Effector memory CD4-positive, alpha-beta T cell (primary cell): ENCODE results near the gene BBLN.

Source experiments
- DNase-seq, 3 donors: peaks; one replicate each; pipeline ENCODE4 v3.0.0-alpha.2; 2020
- H3K27ac ChIP-seq: 2 replicates; pipeline ENCODE4 v1.7.0; 2013; ENCODE audit warnings: mild to moderate bottlenecking, low read length, moderate library complexity; ENCODE audit not compliant: insufficient read depth, poor library complexity, severe bottlenecking
- H3K27me3 ChIP-seq: replicated peaks from 2 replicates; pipeline ENCODE4 v1.7.0; 2013; ENCODE audit warnings: mild to moderate bottlenecking, low read length; ENCODE audit not compliant: insufficient read depth, control insufficient read depth, poor library complexity, severe bottlenecking
- H3K36me3 ChIP-seq: 2 replicates; pipeline ENCODE4 v1.7.0; 2013; ENCODE audit warnings: mild to moderate bottlenecking, low read length, moderate library complexity; ENCODE audit not compliant: control insufficient read depth, insufficient read depth
- H3K4me1 ChIP-seq: 2 replicates; pipeline ENCODE4 v1.7.0; 2013; ENCODE audit warnings: low read length, mild to moderate bottlenecking; ENCODE audit not compliant: control insufficient read depth, insufficient read depth, poor library complexity, severe bottlenecking
- H3K4me3 ChIP-seq: 2 replicates; pipeline ENCODE4 v1.7.0; 2013; ENCODE audit warnings: low read length, low read depth, mild to moderate bottlenecking; ENCODE audit not compliant: insufficient read depth, poor library complexity, severe bottlenecking
- H3K9me3 ChIP-seq: 2 replicates; pipeline ENCODE4 v1.7.0; 2013; ENCODE audit warnings: mild to moderate bottlenecking, low read length, moderate library complexity; ENCODE audit not compliant: control insufficient read depth

The BBLN gene

DNA sequence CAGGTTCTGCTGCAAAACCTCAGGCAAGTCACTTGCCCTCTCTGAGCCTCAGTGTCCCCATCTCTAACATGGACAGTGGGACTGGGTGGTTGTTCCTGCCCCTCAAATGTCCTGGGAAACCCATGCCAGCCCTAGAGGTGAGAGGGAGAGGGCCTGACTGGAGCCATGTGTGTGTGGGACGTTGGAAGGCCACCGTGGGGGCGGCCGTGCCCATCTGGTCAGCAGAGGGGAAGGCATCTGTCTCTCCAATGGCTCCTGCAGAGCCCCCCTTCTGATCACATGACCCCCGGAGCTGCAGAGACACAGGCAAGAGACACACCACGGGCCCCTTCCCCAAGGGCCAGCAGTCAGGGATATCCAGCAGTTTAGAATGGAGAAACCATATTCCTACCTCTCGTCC is 44.8 kb downstream of the BBLN start:
- peaks cover 12% of the 10 kb centered on the region for H3K4me1 ChIP-seq
- no peaks in the 10 kb centered on the region for H3K9me3 ChIP-seq
- peaks cover 11% of the 10 kb centered on the region for H3K27me3 ChIP-seq
- no peak overlapping the region for H3K4me3 ChIP-seq
- DNase-seq, result no peak
- no peak overlapping the region for H3K27ac ChIP-seq
- no peaks in the 10 kb centered on the region for H3K36me3 ChIP-seq

DNA sequence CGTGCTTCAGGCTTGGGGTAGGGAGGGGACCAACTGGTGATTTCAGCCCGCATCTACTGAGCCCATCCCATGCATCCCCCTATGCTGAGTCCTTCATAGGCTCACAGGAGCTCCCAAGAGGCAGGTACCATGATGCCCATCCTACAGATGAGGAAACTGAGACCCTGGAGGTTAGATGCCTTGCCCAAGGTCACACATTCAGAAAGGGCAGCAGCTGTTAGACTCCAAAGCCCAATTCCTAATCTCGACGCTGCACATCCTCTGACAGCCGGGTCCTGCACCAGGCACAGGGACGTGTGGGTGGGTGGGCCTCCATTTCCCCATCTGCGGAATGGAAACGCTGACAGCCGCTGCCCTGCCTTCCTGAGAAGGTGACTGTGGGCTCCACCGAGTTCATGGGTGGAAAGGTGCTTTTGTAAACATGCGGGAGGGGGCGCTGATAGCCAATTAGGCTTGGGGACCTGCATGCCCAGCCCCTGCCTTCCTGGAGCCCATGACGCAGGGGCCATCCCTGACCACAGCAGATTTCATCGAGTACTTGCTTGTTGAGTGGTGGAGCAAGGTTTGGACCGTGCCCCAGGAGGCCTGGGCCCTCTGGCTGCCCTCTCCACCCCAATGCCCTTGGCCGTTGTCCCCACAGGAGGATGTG is 45.4 kb downstream of the BBLN start:
- Histone ChIP-seq H3K27me3 (peaks cover 11% of the 10 kb centered on the region), H3K27ac (no peak overlapping the region), H3K36me3 (no peaks in the 10 kb centered on the region), H3K4me3 (no peak overlapping the region), H3K9me3 (no peaks in the 10 kb centered on the region), H3K4me1 (peaks cover 12% of the 10 kb centered on the region)
- DNase-seq, result no peak

DNA sequence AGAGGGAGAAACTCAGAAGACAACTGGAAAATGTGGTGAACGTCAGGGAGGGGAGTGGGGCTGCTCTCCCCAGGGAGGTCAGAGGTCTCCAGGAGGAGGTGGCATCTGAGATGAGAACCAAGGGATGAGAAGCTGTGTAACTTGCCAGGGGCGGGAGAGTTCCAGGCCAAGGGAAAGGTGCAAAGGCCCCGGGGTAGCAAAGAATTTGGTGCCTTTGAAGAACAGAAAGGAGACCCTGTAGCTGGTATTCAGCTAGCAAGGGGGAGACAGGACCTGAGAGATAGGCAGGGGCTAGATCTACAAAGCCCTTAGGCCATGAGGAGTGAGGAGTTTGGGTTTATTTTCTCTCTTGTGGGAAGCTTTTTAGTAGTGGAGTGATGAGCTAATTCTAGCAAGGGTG is 46.4 kb downstream of the BBLN start:
- H3K4me1 ChIP-seq, result peaks cover 12% of the 10 kb centered on the region
- H3K27ac ChIP-seq, result no peak overlapping the region
- H3K4me3 ChIP-seq, result no peak overlapping the region
- no peak for DNase-seq
- peaks cover 11% of the 10 kb centered on the region for H3K27me3 ChIP-seq
- H3K36me3 ChIP-seq, result no peaks in the 10 kb centered on the region
- H3K9me3 ChIP-seq, result no peaks in the 10 kb centered on the region

DNA sequence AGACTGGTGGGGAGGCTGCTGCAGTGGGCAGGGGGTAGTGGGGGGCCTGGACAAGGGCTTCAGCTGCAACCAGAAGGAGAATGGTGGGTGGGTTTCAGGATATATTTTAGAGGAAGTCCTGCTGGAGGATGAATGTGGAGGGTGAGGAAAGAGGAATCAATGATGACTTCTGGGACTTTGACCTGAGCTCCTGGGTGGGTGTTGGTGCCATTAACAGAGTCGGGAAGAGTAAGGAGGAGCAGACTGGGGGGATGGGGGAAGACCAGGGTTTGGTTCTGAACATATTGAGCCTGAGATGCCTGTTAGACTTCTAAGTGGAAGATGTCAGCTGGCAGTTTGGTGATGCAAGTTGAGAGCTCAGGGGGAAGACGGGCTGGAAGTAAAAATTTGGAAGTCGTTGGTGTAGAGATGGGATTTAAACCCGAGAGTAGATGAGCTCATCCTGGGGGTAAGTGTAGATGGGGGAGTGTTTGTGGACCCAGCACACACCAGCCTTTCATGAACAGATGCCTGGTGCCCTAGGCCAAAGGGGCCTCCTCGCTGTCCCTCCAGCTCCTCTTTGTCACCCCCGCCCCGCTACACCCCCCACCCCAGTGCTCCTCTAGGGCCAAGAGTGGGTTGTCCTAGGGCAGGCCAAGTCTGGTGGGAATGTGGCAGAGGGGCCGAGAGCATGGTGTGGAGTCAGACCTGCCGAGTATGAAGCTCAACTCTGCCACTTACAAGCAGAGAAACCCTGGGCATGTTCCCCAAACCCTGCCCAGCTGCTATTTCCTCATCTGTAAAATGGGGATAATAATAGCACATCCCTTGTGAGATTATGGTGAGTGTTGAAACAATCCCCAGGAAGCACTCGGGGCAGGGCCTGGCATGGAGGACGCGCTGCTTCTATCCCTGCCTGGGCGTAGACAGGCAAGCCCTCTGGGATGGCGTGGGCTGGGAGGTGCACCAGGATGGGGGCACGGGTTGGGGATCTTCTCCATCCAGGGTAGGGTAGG is 47.1 kb downstream of the BBLN start:
- Histone ChIP-seq H3K27me3 (peaks cover 11% of the 10 kb centered on the region), H3K9me3 (no peaks in the 10 kb centered on the region), H3K4me1 (peaks cover 12% of the 10 kb centered on the region), H3K36me3 (no peaks in the 10 kb centered on the region), H3K4me3 (no peak overlapping the region), H3K27ac (no peak overlapping the region)
- no peak for DNase-seq

DNA sequence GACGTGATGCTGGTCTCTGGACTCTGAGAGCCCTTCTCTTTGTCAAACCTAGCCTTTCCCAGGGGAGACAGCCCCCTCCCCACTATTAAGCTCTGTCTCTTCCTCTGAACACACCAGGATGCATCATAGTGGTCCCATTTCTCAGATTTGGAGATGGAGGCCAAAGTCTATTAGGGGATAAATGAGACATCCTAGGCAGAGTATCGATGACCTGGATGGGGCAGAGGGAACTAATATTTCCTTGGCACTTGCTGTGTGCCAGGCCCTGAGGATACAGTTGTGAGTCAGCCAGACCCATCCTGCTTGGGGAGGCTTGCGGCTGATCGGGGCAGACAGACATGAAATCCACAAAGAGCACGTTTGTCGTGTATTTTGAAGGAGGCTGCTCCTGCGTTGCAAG is 48.3 kb downstream of the BBLN start:
- H3K4me3 ChIP-seq, result no peak overlapping the region
- peaks cover 9% of the 10 kb centered on the region for H3K4me1 ChIP-seq
- H3K27ac ChIP-seq, result no peak overlapping the region
- H3K9me3 ChIP-seq, result no peaks in the 10 kb centered on the region
- H3K36me3 ChIP-seq, result no peaks in the 10 kb centered on the region
- no peak for DNase-seq
- H3K27me3 ChIP-seq, result peaks cover 11% of the 10 kb centered on the region

DNA sequence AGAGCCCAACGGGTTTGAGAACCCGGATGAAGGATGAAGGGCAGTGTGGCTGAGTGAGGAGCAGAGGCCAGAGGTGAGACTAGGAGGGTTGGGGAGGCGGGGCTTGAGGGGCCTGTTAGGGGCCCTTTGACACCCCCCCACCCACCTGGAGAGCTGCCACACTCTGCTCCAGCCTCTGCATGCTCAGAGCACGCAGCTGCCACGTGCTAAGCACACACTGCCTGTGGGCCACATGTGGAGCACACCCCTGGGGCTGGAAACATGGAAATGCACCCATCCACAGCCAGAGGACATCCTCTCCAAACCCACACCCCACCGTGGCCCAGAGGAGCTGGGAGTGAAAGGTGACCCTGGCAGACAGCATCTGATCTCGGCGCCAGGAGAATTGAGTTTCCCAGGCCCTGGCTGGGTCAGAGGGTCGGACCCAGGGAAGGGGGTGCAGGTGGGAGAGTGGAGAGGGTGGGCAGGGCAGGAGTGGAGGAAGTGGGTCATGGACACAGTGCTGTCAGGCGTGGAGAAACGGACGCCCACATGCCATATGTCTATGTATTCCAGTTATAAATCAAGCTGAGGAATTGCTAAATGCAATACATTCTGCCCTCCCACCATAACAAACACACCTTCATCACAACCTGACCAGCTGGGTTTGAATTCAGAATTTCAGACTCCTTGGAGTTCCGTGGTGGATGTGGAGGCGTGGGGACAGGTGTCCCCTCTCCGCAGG is 49.0 kb downstream of the BBLN start:
- Histone ChIP-seq H3K9me3 (no peaks in the 10 kb centered on the region), H3K27ac (no peak overlapping the region), H3K27me3 (peaks cover 5% of the 10 kb centered on the region), H3K4me3 (no peak overlapping the region), H3K36me3 (no peaks in the 10 kb centered on the region), H3K4me1 (peaks cover 4% of the 10 kb centered on the region)
- DNase-seq, result no peak

DNA sequence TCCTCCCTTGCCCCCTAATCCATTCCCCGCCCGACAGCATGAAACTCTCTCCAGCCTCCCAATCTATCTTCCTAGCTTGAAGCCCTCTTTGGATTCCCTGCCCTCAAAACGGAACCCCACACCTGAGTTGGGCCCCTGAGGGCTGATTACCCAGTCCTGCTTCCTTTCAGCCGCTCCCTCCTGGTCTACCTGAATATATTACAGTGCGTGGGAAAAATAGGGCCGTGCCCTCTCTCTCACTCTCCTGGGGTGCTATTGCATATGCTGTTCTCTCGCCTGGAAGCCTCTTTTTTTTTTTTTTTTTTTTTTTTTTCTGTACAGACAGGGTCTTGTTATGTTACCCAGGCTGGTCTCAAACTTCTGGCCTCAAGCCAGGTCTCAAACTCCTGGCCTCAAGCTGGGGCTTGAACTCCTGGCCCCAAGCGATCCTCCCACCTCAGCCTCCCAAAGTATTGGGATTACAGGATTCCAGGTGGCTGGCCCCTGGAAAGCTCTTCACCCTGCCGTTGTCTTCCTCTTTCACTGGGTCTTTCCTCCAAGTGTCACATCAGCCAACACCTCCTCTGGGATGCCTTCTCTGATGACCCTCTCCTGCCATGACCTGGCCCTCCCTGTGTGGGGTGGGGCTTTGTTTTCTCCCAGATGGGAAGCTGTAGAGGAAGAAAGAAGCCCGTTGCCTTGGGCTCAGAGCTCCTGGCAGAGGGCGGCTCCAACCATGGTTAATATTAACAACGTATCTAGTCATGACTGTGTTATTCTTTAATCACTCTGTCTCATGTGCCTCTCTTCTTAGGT is 51.3 kb downstream of the BBLN start:
- no peaks in the 10 kb centered on the region for H3K4me1 ChIP-seq
- no peak for DNase-seq
- H3K27ac ChIP-seq, result no peak overlapping the region
- no peaks in the 10 kb centered on the region for H3K27me3 ChIP-seq
- H3K36me3 ChIP-seq, result no peaks in the 10 kb centered on the region
- H3K4me3 ChIP-seq, result no peak overlapping the region
- no peaks in the 10 kb centered on the region for H3K9me3 ChIP-seq

DNA sequence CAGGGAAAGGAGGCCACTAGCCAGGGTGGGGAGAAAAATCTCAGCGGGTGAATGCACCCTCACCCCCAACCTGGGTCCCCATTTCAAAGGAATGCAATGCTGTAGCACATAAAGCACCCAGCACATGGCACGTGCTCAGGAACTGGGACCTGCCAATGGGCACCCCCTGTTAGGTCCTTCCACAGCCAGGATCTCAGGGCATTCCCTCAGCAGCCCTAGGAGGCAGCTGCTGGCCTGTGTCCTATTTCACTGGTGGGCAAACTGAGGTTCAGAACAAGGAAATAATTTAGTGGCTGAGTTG is 51.9 kb downstream of the BBLN start:
- Histone ChIP-seq H3K4me3 (no peak overlapping the region), H3K4me1 (no peaks in the 10 kb centered on the region), H3K9me3 (no peaks in the 10 kb centered on the region), H3K27ac (no peak overlapping the region), H3K36me3 (no peaks in the 10 kb centered on the region), H3K27me3 (no peaks in the 10 kb centered on the region)
- DNase-seq, result no peak
